SK-N-MC (cell line): ENCODE results near the gene KLK14.

ENCODE experiments used
- EZH2 ChIP-seq: fragments of 200-600 bp; sonication (generic); IDR thresholded peaks from one replicate; pipeline ENCODE4 v1.6.1; 2017; ENCODE audit warnings: antibody characterized with exemption
- POLR2AphosphoS5 ChIP-seq: IDR thresholded peaks from 2 replicates; pipeline ENCODE4 v1.6.1; 2012; ENCODE audit warnings: mild to moderate bottlenecking, low read depth, low read length, borderline replicate concordance

- TF ChIP-seq POLR2AphosphoS5 (no peak), EZH2 (no peak)
Observed at GRCh38 chr19:51063664-51064063, 19.0 kb downstream of the KLK14 start.
